GM23338 (cell line): ENCODE results near the gene SCTR. TPM values are rescaled to one million over a fixed set of nuclear protein-coding genes. Genes with fewer than 3 reads are reported as not detected.

Source experiments
- ATAC-seq: fragments of 200-7000 bp; cut with Tn5 transposase; 3 replicates; pipeline ENCODE4 v1.9.1; 2020
- DNase-seq: peaks from one replicate; pipeline ENCODE4 v3.0.0-alpha.2; 2015; ENCODE audit warnings: low spot score
- H2AFZ ChIP-seq: fragments of 200-600 bp; sonication (generic); 2 replicates; pipeline ENCODE4 v1.8.0; 2016; ENCODE audit warnings: antibody characterized with exemption, mild to moderate bottlenecking, moderate library complexity
- H3F3A ChIP-seq: fragments of 200-600 bp; sonication (generic); replicated peaks from 2 replicates; pipeline ENCODE4 v1.8.0; 2017; ENCODE audit warnings: antibody characterized with exemption, mixed run types, low read depth
- H3K27ac ChIP-seq: fragments of 200-600 bp; sonication (generic); 2 replicates; pipeline ENCODE4 v1.6.1; 2016; ENCODE audit warnings: low read depth
- H3K27me3 ChIP-seq: fragments of 200-600 bp; sonication (generic); 2 replicates; pipeline ENCODE4 v1.8.0; 2016; ENCODE audit warnings: mild to moderate bottlenecking, mixed run types, moderate library complexity; ENCODE audit not compliant: insufficient read depth
- H3K36me3 ChIP-seq: fragments of 200-600 bp; sonication (generic); 2 replicates; pipeline ENCODE4 v1.8.0; 2016; ENCODE audit warnings: mild to moderate bottlenecking; ENCODE audit not compliant: insufficient read depth
- H3K4me1 ChIP-seq: fragments of 200-600 bp; sonication (generic); 2 replicates; pipeline ENCODE4 v1.8.0; 2016; ENCODE audit warnings: mild to moderate bottlenecking, moderate library complexity; ENCODE audit not compliant: insufficient read depth
- H3K4me2 ChIP-seq: fragments of 200-600 bp; sonication (generic); 2 replicates; pipeline ENCODE4 v1.7.1; 2017; ENCODE audit warnings: mixed run types
- H3K4me3 ChIP-seq: fragments of 200-600 bp; sonication (generic); 2 replicates; pipeline ENCODE4 v1.6.1; 2016; ENCODE audit warnings: mixed run types
- H3K79me2 ChIP-seq: fragments of 200-600 bp; sonication (generic); replicated peaks from 2 replicates; pipeline ENCODE4 v1.8.0; 2017; ENCODE audit warnings: mild to moderate bottlenecking; ENCODE audit not compliant: insufficient read depth
- H3K9me2 ChIP-seq: fragments of 200-600 bp; sonication (generic); 2 replicates; pipeline ENCODE4 v1.8.0; 2017; ENCODE audit not compliant: insufficient read depth
- H4K20me1 ChIP-seq: fragments of 200-600 bp; sonication (generic); replicated peaks from 2 replicates; pipeline ENCODE4 v1.8.0; 2017; ENCODE audit warnings: mild to moderate bottlenecking; ENCODE audit not compliant: insufficient read depth
- H3K27ac Mint-ChIP-seq: 2 replicates; pipeline ENCODE4 v1.8.0; 2020; ENCODE audit warnings: inconsistent platforms, mild to moderate bottlenecking, moderate library complexity, mixed read lengths
- H3K27me3 Mint-ChIP-seq: 3 replicates; pipeline ENCODE4 v1.8.0; 2022; ENCODE audit warnings: low read depth, mild to moderate bottlenecking, moderate library complexity, mixed read lengths, inconsistent platforms; ENCODE audit not compliant: insufficient read depth, poor library complexity
- H3K36me3 Mint-ChIP-seq: 3 replicates; pipeline ENCODE4 v1.8.0; 2021; ENCODE audit warnings: low read depth, mild to moderate bottlenecking, inconsistent platforms, moderate library complexity, mixed read lengths
- H3K4me1 Mint-ChIP-seq: 3 replicates; pipeline ENCODE4 v1.8.0; 2020; ENCODE audit warnings: mild to moderate bottlenecking, inconsistent platforms, mixed read lengths
- H3K4me3 Mint-ChIP-seq: 3 replicates; pipeline ENCODE4 v1.8.0; 2021; ENCODE audit warnings: moderate library complexity, mild to moderate bottlenecking, inconsistent platforms, mixed read lengths
- H3K9me3 Mint-ChIP-seq: 3 replicates; pipeline ENCODE4 v1.8.0; 2020; ENCODE audit warnings: moderate library complexity, mild to moderate bottlenecking, inconsistent platforms, mixed read lengths
- CREB1 ChIP-seq: fragments of 250-450 bp; sonication (Bioruptor Pico); IDR thresholded peaks from 2 replicates; pipeline ENCODE4 v1.5.0; 2020; ENCODE audit warnings: low read depth, mild to moderate bottlenecking, moderate library complexity
- CTCF ChIP-seq, 2 experiments: fragments of 200-600 bp in 1 of 2; sonication (generic) in 1 of 2; conservative IDR thresholded peaks; 2 replicates each; pipeline versions ENCODE4 v1.5.1 to v1.6.1; 2016 to 2017; ENCODE audit warnings: antibody characterized with exemption in 2 of 2, low read depth in 2 of 2, mild to moderate bottlenecking in 2 of 2, moderate library complexity in 1 of 2
- ETS1 ChIP-seq: IDR thresholded peaks from 2 replicates; pipeline ENCODE4 v1.6.1; 2016; ENCODE audit warnings: antibody characterized with exemption
- EZH2 ChIP-seq: fragments of 200-600 bp; sonication (generic); IDR thresholded peaks from one replicate; pipeline ENCODE4 v1.8.0; 2017; ENCODE audit warnings: antibody characterized with exemption, mild to moderate bottlenecking, low read depth; ENCODE audit not compliant: unreplicated experiment
- EZH2phosphoT487 ChIP-seq: fragments of 200-600 bp; sonication (generic); IDR thresholded peaks from one replicate; pipeline ENCODE4 v1.8.1; 2018; ENCODE audit warnings: antibody characterized with exemption; ENCODE audit not compliant: unreplicated experiment
- NANOG ChIP-seq: IDR thresholded peaks from 2 replicates; pipeline ENCODE4 v1.6.1; 2016; ENCODE audit warnings: antibody characterized with exemption, borderline replicate concordance
- POLR2AphosphoS5 ChIP-seq: IDR thresholded peaks from 2 replicates; pipeline ENCODE4 v1.6.1; 2016; ENCODE audit warnings: antibody characterized with exemption, low read depth
- REST ChIP-seq: IDR thresholded peaks from one replicate; pipeline ENCODE4 v1.6.1; 2018; ENCODE audit warnings: antibody characterized with exemption; ENCODE audit not compliant: unreplicated experiment
- STAT1 ChIP-seq: IDR thresholded peaks from one replicate; pipeline ENCODE4 v1.6.1; 2016; ENCODE audit warnings: antibody characterized with exemption; ENCODE audit not compliant: unreplicated experiment
- ZNF114 ChIP-seq: fragments of 250-450 bp; sonication (Bioruptor Pico); IDR thresholded peaks from 2 replicates; pipeline ENCODE4 v1.5.0; 2020; ENCODE audit warnings: mild to moderate bottlenecking, moderate library complexity
- ZNF331 ChIP-seq: fragments of 250-450 bp; sonication (Bioruptor Pico); IDR thresholded peaks from 2 replicates; pipeline ENCODE4 v1.5.0; 2020; ENCODE audit warnings: low read depth, mild to moderate bottlenecking, moderate library complexity
- ZNF462 ChIP-seq: fragments of 250-450 bp; sonication (Bioruptor Pico); IDR thresholded peaks from 2 replicates; pipeline ENCODE4 v1.5.0; 2020; ENCODE audit warnings: mild to moderate bottlenecking, moderate library complexity
- polyA plus RNA-seq: library from polyadenylated mRNA; unstranded; fragments of >200 nt; fragmentation: Nextera tagmentation; extraction: Ambion mirVana; gene quantifications from 2 replicates; pipeline ENCODE4 v1.2.1, GENCODE V29; 2016
- total RNA-seq: library from RNA; depleted of rRNA; stranded (reverse); fragments of >200 nt; shearing (Covaris generic); gene quantifications from 2 replicates; pipeline ENCODE4 v1.2.3, GENCODE V29; 2014

SCTR gene
- total and polyA plus RNA-seq, 2 experiments from 2014 or later: not detected

GRCh38 chr2:119486196-119486827 lies 38.0 kb downstream of the SCTR start:
- no peaks in the 10 kb centered on the region for H3K36me3 Mint-ChIP-seq
- no peaks in the 10 kb centered on the region for H3K9me3 Mint-ChIP-seq
- DNase-seq (no peak), ATAC-seq (no peak)
- H4K20me1 ChIP-seq: no peaks in the 10 kb centered on the region
- no peak overlapping the region for H3K27ac Mint-ChIP-seq
- peaks cover 15% of the 10 kb centered on the region for H3K27me3 Mint-ChIP-seq
- no peaks in the 10 kb centered on the region for H3K79me2 ChIP-seq
- H3K36me3 ChIP-seq: no peaks in the 10 kb centered on the region
- no peak for TF ChIP-seq ZNF331
- no peak for TF ChIP-seq CREB1 (CRISPR knock-in tag)
- no peak for TF ChIP-seq NANOG
- no peak for TF ChIP-seq REST
- no peak for TF ChIP-seq EZH2phosphoT487
- TF ChIP-seq ETS1: no peak
- TF ChIP-seq CTCF (conservative IDR thresholded peaks at IDR 0.05; ENCODE audit: low read depth in 2 of 2): no peak
- TF ChIP-seq POLR2AphosphoS5: no peak
- TF ChIP-seq EZH2: no peak
- no peak for TF ChIP-seq ZNF114
- no peak for TF ChIP-seq STAT1
- no peak for TF ChIP-seq ZNF462 (CRISPR knock-in tag)
- H3K4me1 Mint-ChIP-seq: peaks cover 19% of the 10 kb centered on the region
- H3K9me2 ChIP-seq: no peaks in the 10 kb centered on the region
- no peak overlapping the region for H2AFZ ChIP-seq
- no peak overlapping the region for H3K4me3 ChIP-seq
- H3K27ac ChIP-seq: no peak overlapping the region
- no peaks in the 10 kb centered on the region for H3K27me3 ChIP-seq
- no peak overlapping the region for H3K4me2 ChIP-seq
- no peaks in the 10 kb centered on the region for H3F3A ChIP-seq
- H3K4me1 ChIP-seq: no peaks in the 10 kb centered on the region
- H3K4me3 Mint-ChIP-seq: no peak overlapping the region
